Adrenal gland (tissue), 12 donors: ENCODE results near the gene PGM1. TPM values are rescaled to one million over a fixed set of nuclear protein-coding genes. Genes with fewer than 3 reads are reported as not detected.

Experiments
- DNase-seq, 7 donors: peaks; one replicate each; pipeline ENCODE4 v3.0.0-alpha.2; 2019 to 2020
- H3K27ac ChIP-seq, 5 donors: fragments of 200-600 bp; sonication (generic) in 4 of 5; 1 replicate in 3 of 5; 2 replicates in 2 of 5; pipeline versions ENCODE4 v1.5.1 to v1.8.0; 2016 to 2020; ENCODE audit warnings: mild to moderate bottlenecking in 1 of 5
- H3K27me3 ChIP-seq: fragments of 200-600 bp; 2 replicates; pipeline ENCODE4 v1.8.0; 2021
- H3K36me3 ChIP-seq, 2 donors: fragments of 200-600 bp; replicated peaks in 1 of 2; 1 replicate in 1 of 2; 2 replicates in 1 of 2; pipeline versions ENCODE4 v1.5.1 to v1.8.0; 2018 to 2022
- H3K4me1 ChIP-seq, 2 donors: fragments of 200-600 bp; replicated peaks in 1 of 2; 1 replicate in 1 of 2; 2 replicates in 1 of 2; pipeline versions ENCODE4 v1.5.1 to v1.8.0; 2018 to 2021
- H3K4me3 ChIP-seq, 4 donors: fragments of 200-600 bp; sonication (generic) in 3 of 4; one replicate each; pipeline ENCODE4 v1.5.1; 2016 to 2018
- H3K9me3 ChIP-seq, 3 donors: fragments of 200-600 bp; sonication (generic) in 1 of 3; replicated peaks in 1 of 3; 1 replicate in 2 of 3; 2 replicates in 1 of 3; pipeline versions ENCODE4 v1.5.1 to v1.8.0; 2016 to 2021
- CTCF ChIP-seq, 6 experiments: fragments of 450-650 bp in 4 of 6; fragments of 200-600 bp in 2 of 6; sonication (generic) in 1 of 6; IDR thresholded peaks; 1 replicate in 5 of 6; 2 replicates in 1 of 6; pipeline versions ENCODE4 v1.5.1 to v1.8.0; 2016 to 2021; ENCODE audit warnings: antibody characterized with exemption in 6 of 6, mild to moderate bottlenecking in 2 of 6, moderate library complexity in 1 of 6
- POLR2A ChIP-seq, 2 donors: fragments of 450-650 bp; IDR thresholded peaks; one replicate each; pipeline ENCODE4 v1.6.1; 2017; ENCODE audit warnings: antibody characterized with exemption in 2 of 2, mild to moderate bottlenecking in 2 of 2, moderate library complexity in 1 of 2
- WGBS, 4 donors: extraction: QIAGEN DNeasy Blood & Tissue Kit in 2 of 4; methylation state at CpG; one replicate each; pipeline versions ENCODE4 v1.1.5 to v1.1.7; 2013 to 2017; 5-methylcytosine and 5-hydroxymethylcytosine counted together
- intact Hi-C, 2 donors: fragments of 100-400 bp; cut with DNase I; formaldehyde crosslinking; loops; one replicate each; pipeline versions ENCODE4 v1.14.1 to v1.15.0; 2022 to 2023
- polyA plus RNA-seq, 3 donors: library from polyadenylated mRNA; stranded (reverse); fragments of 200-250 nt in 2 of 3; fragments of 350-450 nt in 1 of 3; fragmentation: Illumina TruSeq in 1 of 3; extraction: RNeasy Lipid Tissue Mini Kit (QIAGEN cat#74804) in 1 of 3; gene quantifications; one replicate each; pipeline ENCODE4 v1.2.3, GENCODE V29; 2013 to 2014
- total RNA-seq, 9 donors: library from RNA; depleted of rRNA in 4 of 9; stranded (reverse); fragments of >200 nt in 4 of 9; fragments of 120-200 nt in 1 of 9; fragmentation: NEBNext Ultra II Directional in 1 of 9; extraction: Animal tissue kit (Norgen Biotek cat#: 25700) in 1 of 9; gene quantifications; one replicate each; pipeline versions ENCODE4 v1.1.0 to v1.2.4, GENCODE V29; 2013 to 2023
- donor health status: healthy with polysubstance abuse.
- donor health status: Bipolar disorder and iron deficiency.
- donor health status: DM: yes; HTN: yes; CAD: no.
- donor health status: DM: no; HTN: no; CAD: no.
- donor health status: DM: no; HTN: no; CAD: no.
- donor health status: DM: yes; HTN: yes; CAD: no.

PGM1 gene
- total and polyA plus RNA-seq, 12 donors, result 11.9 to 156 (median 120) TPM

- no peak overlapping the region for H3K27ac ChIP-seq
- no peak overlapping the region for H3K4me3 ChIP-seq
- peaks cover 0 to 29% of the 10 kb centered on the region in 2 donors for H3K36me3 ChIP-seq
- DNase-seq, result no peak
- TF ChIP-seq CTCF (IDR thresholded peaks at IDR 0.05), result no peak
- TF ChIP-seq POLR2A (IDR thresholded peaks at IDR 0.05), result no peak
- WGBS, 4 donors, result 89 to 94% (median 91%) methylated on average over 8 of the region's 8 CpGs
- H3K4me1 ChIP-seq, result no peaks in the 10 kb centered on the region
- no peaks in the 10 kb centered on the region for H3K9me3 ChIP-seq
- no peaks in the 10 kb centered on the region for H3K27me3 ChIP-seq
- intact Hi-C loops, result no loop called here
These were observed 45.3 kb downstream of the PGM1 start for GRCh38 chr1:63638471-63638870.

- Histone ChIP-seq H3K4me3 (no peak overlapping the region), H3K27ac (no peak overlapping the region), H3K27me3 (no peaks in the 10 kb centered on the region), H3K4me1 (no peaks in the 10 kb centered on the region), H3K9me3 (no peaks in the 10 kb centered on the region), H3K36me3 (peaks cover 0 to 29% of the 10 kb centered on the region in 2 donors)
- TF ChIP-seq CTCF (IDR thresholded peaks at IDR 0.05) (no peak), POLR2A (IDR thresholded peaks at IDR 0.05) (no peak)
- 66 to 78% (median 74%) methylated on average over 8 of the region's 8 CpGs for WGBS, 4 donors
- intact Hi-C loops, result no loop called here
- DNase-seq, result no peak
These were observed 45.7 kb downstream of the PGM1 start for GRCh38 chr1:63638875-63639274.

- Histone ChIP-seq H3K9me3 (no peaks in the 10 kb centered on the region), H3K27ac (no peak overlapping the region), H3K4me3 (no peak overlapping the region), H3K36me3 (peaks cover 0 to 22% of the 10 kb centered on the region in 2 donors), H3K4me1 (no peaks in the 10 kb centered on the region), H3K27me3 (no peaks in the 10 kb centered on the region)
- DNase-seq, result no peak
- TF ChIP-seq POLR2A (IDR thresholded peaks at IDR 0.05) (no peak), CTCF (IDR thresholded peaks at IDR 0.05) (no peak)
- 84 to 92% (median 88%) methylated on average over 4 of the region's 4 CpGs for WGBS, 4 donors
- intact Hi-C loops, result no loop called here
These were observed 47.7 kb downstream of the PGM1 start for GRCh38 chr1:63640633-63641567.

GRCh38 chr1:63641615-63642014 lies 48.4 kb downstream of the PGM1 start:
- no peaks in the 10 kb centered on the region for H3K27me3 ChIP-seq
- WGBS, 4 donors, result 89% methylated on average over 4 of the region's 4 CpGs
- no peak overlapping the region for H3K4me3 ChIP-seq
- intact Hi-C loops, result no loop called here
- TF ChIP-seq CTCF (IDR thresholded peaks at IDR 0.05) (no peak), POLR2A (IDR thresholded peaks at IDR 0.05) (no peak)
- H3K9me3 ChIP-seq, result no peaks in the 10 kb centered on the region
- H3K4me1 ChIP-seq, result no peaks in the 10 kb centered on the region
- no peak overlapping the region for H3K27ac ChIP-seq
- H3K36me3 ChIP-seq, result peaks cover 0 to 16% of the 10 kb centered on the region in 2 donors
- DNase-seq, result no peak
